ENCODE measurements around the gene MAB21L1.

DNA sequence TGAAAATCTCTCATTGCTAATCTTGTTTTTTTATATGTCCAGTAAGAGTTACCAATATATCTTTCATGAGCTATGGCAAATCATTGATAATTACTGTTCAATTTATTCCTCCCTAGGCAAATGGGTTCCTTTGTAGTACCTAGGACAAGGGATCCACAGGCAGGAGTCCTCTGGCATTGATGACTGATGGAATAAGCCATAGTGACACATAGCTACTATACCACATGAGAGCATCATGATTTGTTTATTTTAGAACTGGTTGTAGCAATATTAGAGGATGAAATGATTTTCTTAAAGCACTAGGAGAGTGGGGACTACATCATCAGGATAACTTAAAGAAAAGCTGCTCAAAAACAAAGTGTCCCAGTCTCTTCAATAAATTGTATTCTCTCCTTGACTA lies 21.7 kb upstream of the MAB21L1 start:
- TF ChIP-seq POLR2A (IDR thresholded peaks at IDR 0.05; ENCODE audit: low read depth, low read length), result no peak
- TF ChIP-seq POLR2AphosphoS5 (IDR thresholded peaks at IDR 0.05; ENCODE audit: low read depth, low read length), result no peak
- TF ChIP-seq PAX5 (IDR thresholded peaks at IDR 0.05; ENCODE audit: insufficient read depth, low read length, severe bottlenecking), result no peak

Data from GM12891 (cell line).